Transverse colon (tissue), 3 donors: Measurements from ENCODE around the gene LLPH.

Experiments used
- CTCF ChIP-seq, 5 experiments: fragments of 200-600 bp in 3 of 5; fragments of 450-650 bp in 2 of 5; sonication (generic) in 3 of 5; IDR thresholded peaks; 1 replicate in 2 of 5; 2 replicates in 3 of 5; pipeline ENCODE4 v1.5.1; 2016 to 2017; ENCODE audit warnings: antibody characterized with exemption in 5 of 5, inconsistent platforms in 3 of 5, mild to moderate bottlenecking in 2 of 5, moderate library complexity in 1 of 5
- POLR2A ChIP-seq: fragments of 450-650 bp; IDR thresholded peaks from one replicate; pipeline ENCODE4 v1.6.1; 2016; ENCODE audit warnings: antibody characterized with exemption, mild to moderate bottlenecking, moderate library complexity

- no peak for TF ChIP-seq CTCF (IDR thresholded peaks at IDR 0.05)
- no peak for TF ChIP-seq POLR2A
Observed at GRCh38 chr12:66156654-66157053, 26.1 kb upstream of the LLPH start.
